ENCODE measurements around the gene SART1. TPM values are rescaled to one million over a fixed set of nuclear protein-coding genes. Genes with fewer than 3 reads are reported as not detected.
"Not testable (repeated sequence)": the region's sequence is repeated elsewhere in the genome, so short reads cannot be mapped to it uniquely, and the experiment has no call there.

The SART1 gene
- total and polyA plus RNA-seq, 12 donors = 16.9 to 351 (median 31.6) TPM

DNA sequence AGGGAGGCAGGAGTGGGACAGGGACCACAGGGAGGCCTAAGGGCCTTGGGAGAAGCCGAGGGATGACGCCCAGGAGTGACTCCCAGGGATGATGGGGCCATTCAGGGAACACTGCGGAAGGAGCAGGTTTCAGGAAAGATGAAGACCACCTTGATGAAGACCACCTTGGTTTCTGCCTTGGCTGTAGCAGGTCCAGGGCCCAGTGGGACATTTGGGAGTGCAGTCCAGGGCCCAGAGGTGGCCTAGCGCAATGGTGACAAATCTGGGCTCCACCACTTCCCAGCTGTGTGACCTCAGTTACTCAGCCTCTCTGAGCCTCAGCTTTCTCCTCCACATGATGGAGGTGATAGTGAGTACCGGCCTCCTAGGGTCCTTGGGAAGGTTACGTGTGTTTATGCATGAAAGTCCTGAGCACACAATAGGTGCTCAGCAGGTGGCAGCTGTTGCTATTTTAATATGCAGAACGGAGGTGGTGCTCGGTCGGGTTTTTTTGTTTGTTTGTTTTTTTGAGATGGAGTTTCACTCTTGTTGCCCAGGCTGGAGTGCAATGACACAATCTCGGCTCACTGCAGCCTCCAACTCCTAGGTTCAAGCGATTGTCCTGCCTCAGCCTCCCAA is 15.5 kb upstream of the SART1 start:
- Histone ChIP-seq H3K4me1 (replicated peaks in 1 of 2) (no peaks in the 10 kb centered on the region), H3K4me3 (no peak overlapping the region), H3K36me3 (replicated peaks in 1 of 2) (no peaks in the 10 kb centered on the region), H3K27me3 (no peaks in the 10 kb centered on the region), H3K27ac (no peak overlapping the region), H3K9me3 (replicated peaks in 1 of 3) (no peaks in the 10 kb centered on the region)
- TF ChIP-seq POLR2A (IDR thresholded peaks at IDR 0.05) = no peak
- TF ChIP-seq, protein P1, sequence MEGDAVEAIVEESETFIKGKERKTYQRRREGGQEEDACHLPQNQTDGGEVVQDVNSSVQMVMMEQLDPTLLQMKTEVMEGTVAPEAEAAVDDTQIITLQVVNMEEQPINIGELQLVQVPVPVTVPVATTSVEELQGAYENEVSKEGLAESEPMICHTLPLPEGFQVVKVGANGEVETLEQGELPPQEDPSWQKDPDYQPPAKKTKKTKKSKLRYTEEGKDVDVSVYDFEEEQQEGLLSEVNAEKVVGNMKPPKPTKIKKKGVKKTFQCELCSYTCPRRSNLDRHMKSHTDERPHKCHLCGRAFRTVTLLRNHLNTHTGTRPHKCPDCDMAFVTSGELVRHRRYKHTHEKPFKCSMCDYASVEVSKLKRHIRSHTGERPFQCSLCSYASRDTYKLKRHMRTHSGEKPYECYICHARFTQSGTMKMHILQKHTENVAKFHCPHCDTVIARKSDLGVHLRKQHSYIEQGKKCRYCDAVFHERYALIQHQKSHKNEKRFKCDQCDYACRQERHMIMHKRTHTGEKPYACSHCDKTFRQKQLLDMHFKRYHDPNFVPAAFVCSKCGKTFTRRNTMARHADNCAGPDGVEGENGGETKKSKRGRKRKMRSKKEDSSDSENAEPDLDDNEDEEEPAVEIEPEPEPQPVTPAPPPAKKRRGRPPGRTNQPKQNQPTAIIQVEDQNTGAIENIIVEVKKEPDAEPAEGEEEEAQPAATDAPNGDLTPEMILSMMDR (IDR thresholded peaks at IDR 0.05) = no peak
- no peak for DNase-seq
- 84 to 91% (median 87%) methylated on average over 11 of the region's 11 CpGs for WGBS, 4 donors
- intact Hi-C loops (cut with DNase I) = no loop called here

DNA sequence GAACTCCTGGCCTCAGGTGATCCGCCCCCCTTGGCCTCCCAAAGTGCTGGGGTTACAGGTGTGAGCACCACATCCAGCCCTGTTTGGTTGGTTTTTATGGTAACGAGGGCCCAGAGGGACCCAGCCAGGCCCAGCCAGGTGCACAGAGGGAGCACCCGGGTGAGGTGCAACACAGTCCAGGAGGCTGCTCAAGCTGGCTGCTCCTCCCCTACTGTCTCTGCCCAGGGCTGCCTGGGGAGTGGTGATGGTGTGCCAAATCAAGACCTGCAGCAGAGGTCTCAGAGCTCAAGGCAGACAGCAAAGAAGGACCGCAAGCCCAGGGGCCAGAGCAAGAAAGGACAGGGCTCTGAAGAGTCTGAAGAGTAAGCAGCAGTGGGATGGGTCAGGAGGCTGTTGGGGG is 14.9 kb upstream of the SART1 start:
- WGBS, 4 donors = 69 to 82% (median 75%) methylated on average over 2 to 4 of the region's 4 CpGs
- intact Hi-C loops (cut with DNase I) = no loop called here
- Histone ChIP-seq H3K27ac (no peak overlapping the region), H3K4me1 (replicated peaks in 1 of 2) (no peaks in the 10 kb centered on the region), H3K4me3 (no peak overlapping the region), H3K27me3 (no peaks in the 10 kb centered on the region), H3K36me3 (replicated peaks in 1 of 2) (no peaks in the 10 kb centered on the region), H3K9me3 (replicated peaks in 1 of 3) (no peaks in the 10 kb centered on the region)
- TF ChIP-seq POLR2A (IDR thresholded peaks at IDR 0.05) = no peak
- no peak for DNase-seq

DNA sequence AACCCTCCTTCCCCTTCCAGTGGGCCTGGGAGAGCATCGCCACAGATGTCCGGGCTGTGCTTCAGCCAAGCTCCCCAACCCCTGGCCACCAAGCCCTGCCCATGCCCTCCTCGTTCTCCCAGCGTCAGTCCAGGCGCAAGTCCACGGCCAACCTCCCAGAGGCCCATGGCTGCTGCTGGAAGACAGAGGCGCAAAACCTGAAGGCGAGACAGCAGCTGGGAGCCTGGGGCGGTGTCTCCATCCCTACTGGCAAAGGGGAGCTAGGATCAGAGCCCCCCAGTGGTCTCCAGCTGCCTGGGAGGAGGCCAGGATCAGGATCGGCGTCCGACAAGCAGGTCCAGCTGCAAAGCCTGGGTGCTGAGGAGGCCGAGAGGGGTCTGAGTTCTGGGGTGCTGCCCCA is 14.4 kb upstream of the SART1 start:
- WGBS, 4 donors = 63 to 78% (median 66%) methylated on average over 7 to 13 of the region's 13 CpGs
- no peaks in the 10 kb centered on the region for H3K36me3 ChIP-seq (replicated peaks in 1 of 2)
- no peak overlapping the region for H3K27ac ChIP-seq
- intact Hi-C loops (cut with DNase I) = no loop called here
- DNase-seq = no peak
- H3K4me1 ChIP-seq (replicated peaks in 1 of 2) = no peaks in the 10 kb centered on the region
- no peaks in the 10 kb centered on the region for H3K9me3 ChIP-seq (replicated peaks in 1 of 3)
- no peaks in the 10 kb centered on the region for H3K27me3 ChIP-seq
- H3K4me3 ChIP-seq = no peak overlapping the region
- TF ChIP-seq, protein P1 (IDR thresholded peaks at IDR 0.05) = no peak
- no peak for TF ChIP-seq POLR2A (IDR thresholded peaks at IDR 0.05)

DNA sequence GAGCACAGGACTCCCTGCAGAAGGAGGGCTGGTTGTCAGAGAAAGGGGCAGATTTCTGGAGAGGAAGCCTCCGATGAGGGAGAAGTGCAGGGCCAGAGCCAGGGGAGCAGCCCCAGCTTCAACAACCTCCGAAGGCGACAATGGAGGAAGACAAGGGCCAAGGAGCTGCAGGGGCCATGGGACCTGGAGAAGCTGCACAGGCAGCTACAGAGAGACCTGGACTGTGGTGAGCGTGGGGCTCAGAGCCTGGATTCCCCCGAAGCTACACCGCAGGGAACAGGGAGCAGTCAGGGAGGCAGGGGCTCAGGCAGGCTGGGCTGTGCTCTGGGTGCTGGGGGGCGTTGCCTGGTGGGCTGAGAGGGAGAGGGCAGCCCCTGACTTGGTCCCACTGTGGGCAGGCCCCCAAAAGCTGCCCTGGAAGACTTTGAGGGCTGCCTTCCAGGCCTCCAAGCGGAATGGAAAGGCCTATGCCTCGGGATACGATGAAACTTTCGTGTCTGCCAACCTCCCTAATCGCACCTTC is 13.9 kb upstream of the SART1 start:
- Histone ChIP-seq H3K27me3 (no peaks in the 10 kb centered on the region), H3K4me3 (no peak overlapping the region), H3K27ac (no peak overlapping the region), H3K36me3 (replicated peaks in 1 of 2) (no peaks in the 10 kb centered on the region), H3K9me3 (replicated peaks in 1 of 3) (no peaks in the 10 kb centered on the region), H3K4me1 (replicated peaks in 1 of 2) (no peaks in the 10 kb centered on the region)
- no peak for DNase-seq
- TF ChIP-seq POLR2A (IDR thresholded peaks at IDR 0.05) = no peak
- TF ChIP-seq, protein P1 (IDR thresholded peaks at IDR 0.05) = no peak
- 77 to 86% (median 83%) methylated on average over 8 to 12 of the region's 12 CpGs for WGBS, 4 donors
- intact Hi-C loops (cut with DNase I) = no loop called here

DNA sequence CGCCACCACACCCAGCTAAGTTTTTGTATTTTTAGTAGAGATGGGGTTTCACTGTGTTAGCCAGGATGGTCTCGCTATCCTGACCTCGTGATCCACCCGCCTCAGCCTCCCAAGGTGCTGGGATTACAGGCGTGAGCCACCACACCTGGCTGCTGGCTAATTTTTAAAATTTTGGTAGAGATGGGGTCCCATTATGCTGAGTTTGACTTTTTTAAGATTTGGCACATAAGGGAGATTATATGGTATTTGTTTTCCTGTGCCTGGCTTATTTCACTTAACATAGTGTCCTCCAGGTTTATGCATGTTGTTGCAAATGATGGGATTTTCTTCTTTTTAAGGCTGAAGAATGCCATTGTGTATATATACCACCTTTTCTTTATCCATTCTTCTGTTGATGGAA is 10.8 kb upstream of the SART1 start:
- WGBS, 4 donors = 90 to 98% (median 92%) methylated on average over 4 to 5 of the region's 5 CpGs

DNA sequence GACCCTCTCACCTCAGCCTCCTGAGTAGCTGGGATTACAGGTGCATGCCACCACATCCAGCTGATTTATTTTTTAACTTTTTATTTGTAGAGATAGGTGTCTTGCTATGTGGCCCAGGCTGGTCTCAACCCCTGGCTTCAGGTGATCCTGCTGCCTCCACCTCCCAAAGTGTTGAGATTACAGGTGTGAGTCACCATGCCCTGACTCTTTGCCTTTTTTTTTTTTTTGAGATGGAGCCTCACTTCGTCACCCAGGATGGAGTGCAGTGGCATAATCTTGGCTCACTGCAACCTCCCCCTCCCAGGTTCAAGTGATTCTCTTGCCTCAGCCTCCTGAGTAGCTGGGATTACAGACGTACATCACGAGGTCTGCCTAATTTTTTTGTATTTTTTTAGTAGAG is 9.9 kb upstream of the SART1 start:
- H3K27ac ChIP-seq; H3K36me3 ChIP-seq (replicated peaks in 1 of 2); H3K4me1 ChIP-seq (replicated peaks in 1 of 2); H3K9me3 ChIP-seq (replicated peaks in 1 of 3); H3K27me3 ChIP-seq; H3K4me3 ChIP-seq; intact Hi-C loops (cut with DNase I); DNase-seq: not testable (repeated sequence)
- WGBS, 4 donors = 26 to 41% (median 32%) methylated on average over 3 of the region's 3 CpGs

More for the DNA sequence above, 10.8 kb upstream of the SART1 start:
- H3K4me1 ChIP-seq (replicated peaks in 1 of 2); H3K4me3 ChIP-seq; H3K27me3 ChIP-seq; H3K27ac ChIP-seq; H3K36me3 ChIP-seq (replicated peaks in 1 of 2); intact Hi-C loops (cut with DNase I); DNase-seq; H3K9me3 ChIP-seq (replicated peaks in 1 of 3): not testable (repeated sequence)

All from adrenal gland (tissue), 12 donors.